ENCODE data around the gene CFAP46.

DNA sequence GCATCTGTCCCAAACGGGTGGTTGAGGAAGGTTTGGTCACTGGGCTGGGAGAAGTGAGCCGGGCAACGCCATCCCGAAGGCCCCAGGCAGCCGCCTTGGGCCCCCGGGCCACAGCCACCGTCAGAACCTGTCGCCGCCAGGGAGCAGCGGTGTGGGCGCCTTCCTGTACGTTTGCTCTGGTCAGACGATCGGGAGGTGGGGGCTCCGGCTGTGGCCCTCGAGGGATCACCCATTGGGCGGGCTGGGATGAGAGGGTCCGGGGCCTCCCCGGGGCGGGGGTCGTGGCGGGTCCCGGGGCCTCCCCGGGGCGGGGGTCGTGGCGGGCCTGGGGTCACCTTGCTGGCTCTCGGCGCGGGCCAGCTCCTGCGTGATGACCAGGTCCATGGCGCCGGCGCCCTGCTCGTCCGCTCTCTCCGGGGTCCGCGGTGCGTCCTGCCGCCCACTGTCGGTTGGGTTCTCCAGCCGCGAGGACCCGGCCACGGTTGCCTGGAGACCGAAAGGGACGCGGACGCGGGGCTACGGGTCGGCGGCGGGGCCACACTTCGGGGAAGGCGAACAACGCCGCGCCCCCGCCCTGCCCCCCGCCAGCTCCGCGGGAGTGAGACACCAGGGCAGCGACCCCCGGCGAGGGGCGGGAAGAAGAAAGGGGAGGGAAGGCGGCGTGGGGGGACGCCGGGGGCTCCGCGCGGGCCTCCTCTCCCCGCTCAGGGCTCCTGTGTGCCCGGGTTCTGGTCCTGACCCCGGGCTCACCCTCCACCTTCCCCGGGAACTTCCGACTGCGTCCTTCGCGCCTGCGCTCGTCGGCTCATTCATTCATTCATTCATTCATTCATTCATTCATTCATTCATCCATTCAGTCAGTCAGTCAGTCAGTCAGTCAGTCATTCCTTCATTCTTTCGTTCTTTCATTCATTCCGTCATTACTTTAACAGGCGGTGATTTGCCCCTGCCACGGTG, at the start of gene CFAP46:
- TF ChIP-seq, protein P1, sequence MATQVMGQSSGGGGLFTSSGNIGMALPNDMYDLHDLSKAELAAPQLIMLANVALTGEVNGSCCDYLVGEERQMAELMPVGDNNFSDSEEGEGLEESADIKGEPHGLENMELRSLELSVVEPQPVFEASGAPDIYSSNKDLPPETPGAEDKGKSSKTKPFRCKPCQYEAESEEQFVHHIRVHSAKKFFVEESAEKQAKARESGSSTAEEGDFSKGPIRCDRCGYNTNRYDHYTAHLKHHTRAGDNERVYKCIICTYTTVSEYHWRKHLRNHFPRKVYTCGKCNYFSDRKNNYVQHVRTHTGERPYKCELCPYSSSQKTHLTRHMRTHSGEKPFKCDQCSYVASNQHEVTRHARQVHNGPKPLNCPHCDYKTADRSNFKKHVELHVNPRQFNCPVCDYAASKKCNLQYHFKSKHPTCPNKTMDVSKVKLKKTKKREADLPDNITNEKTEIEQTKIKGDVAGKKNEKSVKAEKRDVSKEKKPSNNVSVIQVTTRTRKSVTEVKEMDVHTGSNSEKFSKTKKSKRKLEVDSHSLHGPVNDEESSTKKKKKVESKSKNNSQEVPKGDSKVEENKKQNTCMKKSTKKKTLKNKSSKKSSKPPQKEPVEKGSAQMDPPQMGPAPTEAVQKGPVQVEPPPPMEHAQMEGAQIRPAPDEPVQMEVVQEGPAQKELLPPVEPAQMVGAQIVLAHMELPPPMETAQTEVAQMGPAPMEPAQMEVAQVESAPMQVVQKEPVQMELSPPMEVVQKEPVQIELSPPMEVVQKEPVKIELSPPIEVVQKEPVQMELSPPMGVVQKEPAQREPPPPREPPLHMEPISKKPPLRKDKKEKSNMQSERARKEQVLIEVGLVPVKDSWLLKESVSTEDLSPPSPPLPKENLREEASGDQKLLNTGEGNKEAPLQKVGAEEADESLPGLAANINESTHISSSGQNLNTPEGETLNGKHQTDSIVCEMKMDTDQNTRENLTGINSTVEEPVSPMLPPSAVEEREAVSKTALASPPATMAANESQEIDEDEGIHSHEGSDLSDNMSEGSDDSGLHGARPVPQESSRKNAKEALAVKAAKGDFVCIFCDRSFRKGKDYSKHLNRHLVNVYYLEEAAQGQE (IDR thresholded peaks at IDR 0.05) = no peak
- TF ChIP-seq, protein P2, sequence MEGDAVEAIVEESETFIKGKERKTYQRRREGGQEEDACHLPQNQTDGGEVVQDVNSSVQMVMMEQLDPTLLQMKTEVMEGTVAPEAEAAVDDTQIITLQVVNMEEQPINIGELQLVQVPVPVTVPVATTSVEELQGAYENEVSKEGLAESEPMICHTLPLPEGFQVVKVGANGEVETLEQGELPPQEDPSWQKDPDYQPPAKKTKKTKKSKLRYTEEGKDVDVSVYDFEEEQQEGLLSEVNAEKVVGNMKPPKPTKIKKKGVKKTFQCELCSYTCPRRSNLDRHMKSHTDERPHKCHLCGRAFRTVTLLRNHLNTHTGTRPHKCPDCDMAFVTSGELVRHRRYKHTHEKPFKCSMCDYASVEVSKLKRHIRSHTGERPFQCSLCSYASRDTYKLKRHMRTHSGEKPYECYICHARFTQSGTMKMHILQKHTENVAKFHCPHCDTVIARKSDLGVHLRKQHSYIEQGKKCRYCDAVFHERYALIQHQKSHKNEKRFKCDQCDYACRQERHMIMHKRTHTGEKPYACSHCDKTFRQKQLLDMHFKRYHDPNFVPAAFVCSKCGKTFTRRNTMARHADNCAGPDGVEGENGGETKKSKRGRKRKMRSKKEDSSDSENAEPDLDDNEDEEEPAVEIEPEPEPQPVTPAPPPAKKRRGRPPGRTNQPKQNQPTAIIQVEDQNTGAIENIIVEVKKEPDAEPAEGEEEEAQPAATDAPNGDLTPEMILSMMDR (IDR thresholded peaks at IDR 0.05; ENCODE audit: low read depth, low read length, missing input control) = no peak
- TF ChIP-seq, protein P3, sequence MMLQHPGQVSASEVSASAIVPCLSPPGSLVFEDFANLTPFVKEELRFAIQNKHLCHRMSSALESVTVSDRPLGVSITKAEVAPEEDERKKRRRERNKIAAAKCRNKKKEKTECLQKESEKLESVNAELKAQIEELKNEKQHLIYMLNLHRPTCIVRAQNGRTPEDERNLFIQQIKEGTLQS (IDR thresholded peaks at IDR 0.05) = no peak
- TF ChIP-seq, protein P4, sequence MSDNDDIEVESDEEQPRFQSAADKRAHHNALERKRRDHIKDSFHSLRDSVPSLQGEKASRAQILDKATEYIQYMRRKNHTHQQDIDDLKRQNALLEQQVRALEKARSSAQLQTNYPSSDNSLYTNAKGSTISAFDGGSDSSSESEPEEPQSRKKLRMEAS (IDR thresholded peaks at IDR 0.05) = no peak

Data from liver (tissue), 3 donors.